NCI-H2227 treated with DMSO at 0.1 percent for 48 hours (cell line): Measurements from ENCODE around the gene RNF144B.
A peak's percentile ranks its signal among the peaks of the same experiment; 100 is the strongest.
"Not testable (repeated sequence)": the region's sequence is repeated elsewhere in the genome, so short reads cannot be mapped to it uniquely, and the experiment has no call there.

Experiments used
- DNase-seq: peaks from one replicate; lab custom pipeline; 2025; lab: John Stamatoyannopoulos, UW

Gene RNF144B

DNA sequence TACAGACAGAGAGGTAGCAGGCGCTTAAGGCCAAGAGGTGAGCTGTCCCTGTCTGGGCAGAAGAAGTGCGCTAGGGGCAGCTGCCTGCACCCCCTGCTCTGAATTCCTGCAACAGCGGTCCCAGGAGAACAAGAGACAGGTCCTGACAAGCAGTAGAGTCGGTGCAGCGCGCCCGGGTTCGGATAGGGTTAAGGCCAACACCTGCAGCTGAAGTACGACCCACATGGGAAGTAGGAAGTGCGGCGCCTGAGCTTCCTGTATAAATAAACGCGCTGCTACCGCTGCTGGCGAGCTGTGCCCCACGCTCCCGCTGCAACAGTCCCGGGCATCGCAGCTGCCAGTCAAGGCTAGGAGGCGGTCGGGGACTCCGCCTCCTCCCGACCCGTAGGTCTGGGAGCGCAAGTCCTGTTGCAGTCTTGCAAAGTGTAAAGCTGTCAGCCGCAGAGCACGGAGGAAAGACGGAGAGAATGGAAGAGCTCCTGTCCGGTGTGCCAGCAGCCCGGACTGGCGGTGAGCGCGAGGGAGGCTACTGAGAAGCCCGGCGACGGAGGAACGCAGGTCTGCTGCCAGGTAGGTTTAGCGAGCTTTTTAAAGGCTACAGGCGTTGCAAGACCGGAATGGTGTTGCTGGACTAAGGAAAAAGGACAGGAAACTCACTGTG lies at the start of gene RNF144B:
TSS of gene RNF144B (plus strand) at position 290 of the 661 bp plus-strand sequence. CDS start 12,185 bp downstream, outside the sequence.
- DNase-seq: peak; percentile 81

DNA sequence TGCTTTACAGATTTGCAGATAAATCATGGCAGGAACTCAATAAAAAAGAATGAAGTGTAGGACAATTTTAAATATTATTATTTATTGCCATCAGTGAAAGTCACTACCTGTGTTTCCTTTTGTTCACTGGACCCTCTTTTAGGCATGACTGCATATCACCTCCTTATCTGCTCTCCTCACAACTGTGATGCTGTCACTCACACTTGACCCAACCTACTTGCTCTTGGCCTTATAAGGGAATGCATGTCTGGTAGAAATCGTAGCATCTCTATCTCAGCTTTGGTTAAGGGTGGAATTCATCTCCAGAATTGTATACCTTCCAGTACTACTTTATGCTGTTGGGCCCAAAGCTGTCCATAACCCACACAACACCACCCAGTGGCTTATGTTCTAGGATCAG lies 47.6 kb upstream of the RNF144B start:
- DNase-seq: no peak

DNA sequence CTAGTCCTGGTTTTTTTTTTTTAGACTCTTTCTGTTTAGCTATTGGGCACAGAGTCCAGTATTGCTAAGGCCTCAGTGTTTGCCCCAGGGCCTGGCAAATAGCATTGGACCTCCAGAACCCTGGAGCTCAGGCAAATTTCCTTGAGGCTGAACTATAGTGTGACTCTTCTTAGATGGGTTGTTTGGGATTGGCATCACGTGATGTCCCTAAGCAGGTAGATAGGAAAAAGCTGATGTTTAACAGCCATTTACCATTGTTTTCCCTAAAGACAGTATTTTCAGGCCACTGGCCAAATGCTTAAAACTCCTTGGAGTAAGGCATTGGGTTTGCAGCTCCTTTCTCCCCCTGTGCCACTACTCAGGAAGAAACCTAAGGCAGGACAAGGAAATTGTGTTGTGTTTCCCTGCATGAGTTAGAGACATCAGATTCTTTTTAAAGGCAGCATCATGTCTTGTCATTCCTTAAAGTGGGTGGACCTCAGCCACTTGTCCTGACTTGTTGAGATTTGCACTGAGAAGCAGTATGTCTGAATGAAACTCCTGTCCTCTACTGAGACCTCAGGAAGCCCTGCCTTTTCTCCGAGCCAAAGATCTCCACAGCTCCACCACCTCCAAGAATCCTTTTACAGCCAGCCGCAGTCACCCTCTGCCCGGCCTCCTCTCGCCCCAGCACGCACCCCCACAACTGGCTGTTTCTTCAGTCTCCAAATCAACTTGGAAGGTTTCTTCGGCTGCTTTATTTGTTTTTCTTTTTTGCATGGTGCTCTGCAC lies 46.2 kb upstream of the RNF144B start:
- DNase-seq: no peak

DNA sequence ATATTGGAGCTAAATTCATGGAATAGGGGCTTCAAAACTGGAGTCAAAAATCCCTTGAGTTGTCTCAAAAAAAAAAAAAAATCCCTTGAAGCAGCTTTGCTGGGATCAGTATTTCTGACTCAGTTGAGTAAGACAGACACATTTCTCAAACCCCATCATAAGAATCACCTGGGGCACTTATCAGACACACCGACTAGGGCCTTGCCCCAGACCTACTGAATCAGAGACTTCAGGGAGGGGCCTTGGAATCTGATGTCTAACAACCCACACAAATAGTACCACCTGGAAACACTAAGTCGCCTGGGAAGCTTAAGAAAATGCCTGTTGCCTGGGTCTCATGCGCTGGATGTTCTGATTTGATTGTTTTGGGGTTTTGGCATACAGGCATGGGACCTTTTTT lies 44.9 kb upstream of the RNF144B start:
- DNase-seq: no peak

DNA sequence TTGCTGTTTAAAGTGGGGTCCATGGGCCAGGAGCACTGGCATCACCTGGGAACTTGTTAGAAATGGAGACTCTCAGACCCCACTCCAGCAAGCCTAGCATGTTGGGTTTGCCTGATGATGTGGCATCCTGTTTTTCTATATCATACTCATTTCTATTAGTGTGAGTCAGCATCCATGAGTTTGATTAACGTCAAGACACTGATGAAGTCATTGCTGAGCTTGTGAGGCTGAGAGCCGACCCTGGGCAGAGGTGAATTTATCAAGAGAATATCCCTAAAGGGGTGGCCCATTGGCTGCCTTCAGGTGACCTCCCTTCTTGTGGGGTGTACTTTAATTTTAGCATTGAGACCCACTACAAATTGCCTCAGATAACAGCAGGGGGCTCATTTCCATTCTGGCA lies 43.4 kb upstream of the RNF144B start:
- DNase-seq: no peak

DNA sequence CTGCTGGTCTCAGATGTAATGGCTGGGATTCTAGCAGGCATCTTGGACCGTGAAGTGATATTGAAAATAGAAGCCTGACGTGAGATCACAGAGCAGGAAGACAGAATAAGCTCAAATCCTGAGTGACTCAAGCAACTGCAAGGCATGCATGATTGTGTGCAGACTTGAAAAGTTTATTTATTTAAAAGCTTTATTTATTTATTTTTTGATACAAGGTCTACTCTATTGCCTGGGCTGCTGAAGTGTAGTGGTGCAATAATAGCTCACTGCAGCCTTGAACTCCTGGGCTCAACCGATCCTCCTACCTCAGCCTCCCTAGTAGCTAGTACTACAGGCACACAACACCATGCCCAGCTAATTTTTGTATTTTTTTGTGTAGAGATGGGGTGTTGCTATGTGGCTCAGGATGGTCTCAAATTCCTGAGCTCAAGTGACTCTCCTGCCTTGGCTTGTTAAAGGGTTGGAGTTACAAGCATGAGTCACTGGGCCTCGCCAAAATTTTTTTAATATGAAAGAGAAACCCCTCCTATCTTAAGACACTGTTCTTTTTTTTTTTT lies 40.1 kb upstream of the RNF144B start:
- no peak for DNase-seq

DNA sequence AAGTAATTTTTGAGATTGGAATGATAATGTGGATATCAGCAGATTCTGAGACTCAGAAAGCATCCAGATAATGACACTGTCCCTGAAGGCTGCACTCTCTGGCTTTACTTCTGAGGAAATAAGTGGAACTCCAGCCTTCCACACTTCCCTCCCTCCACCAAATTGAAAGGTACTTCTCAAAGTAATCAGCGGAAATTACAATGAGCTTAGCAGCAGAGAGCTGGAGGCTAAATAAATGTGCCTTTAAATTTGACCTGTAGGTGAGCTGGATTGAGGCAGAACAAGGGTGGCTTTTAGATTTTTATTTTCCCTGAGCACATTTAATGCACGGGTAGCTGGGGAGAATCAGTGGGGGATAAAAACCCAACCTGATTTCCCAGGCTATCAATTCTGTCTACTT lies 39.3 kb upstream of the RNF144B start:
- DNase-seq: peak; percentile 98

DNA sequence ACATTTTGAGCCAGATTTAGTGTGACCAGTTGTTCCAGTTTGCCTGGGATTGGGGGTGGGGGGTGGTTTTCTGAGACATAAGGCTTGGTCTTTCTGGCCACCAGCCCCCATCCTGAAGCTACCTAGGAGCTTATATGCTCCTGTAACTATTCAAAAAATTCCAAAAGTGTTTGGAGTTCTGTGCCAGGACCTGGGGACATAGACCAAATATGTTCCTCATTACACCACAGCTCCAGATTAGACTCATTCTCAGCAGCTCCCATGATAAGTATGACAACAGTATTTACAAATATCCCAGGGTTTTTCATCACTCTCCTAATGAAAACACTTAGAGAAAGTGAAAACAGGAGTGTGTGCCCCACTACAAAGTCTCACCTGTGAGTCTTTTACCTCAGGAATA lies 37.8 kb upstream of the RNF144B start:
- DNase-seq: no peak

DNA sequence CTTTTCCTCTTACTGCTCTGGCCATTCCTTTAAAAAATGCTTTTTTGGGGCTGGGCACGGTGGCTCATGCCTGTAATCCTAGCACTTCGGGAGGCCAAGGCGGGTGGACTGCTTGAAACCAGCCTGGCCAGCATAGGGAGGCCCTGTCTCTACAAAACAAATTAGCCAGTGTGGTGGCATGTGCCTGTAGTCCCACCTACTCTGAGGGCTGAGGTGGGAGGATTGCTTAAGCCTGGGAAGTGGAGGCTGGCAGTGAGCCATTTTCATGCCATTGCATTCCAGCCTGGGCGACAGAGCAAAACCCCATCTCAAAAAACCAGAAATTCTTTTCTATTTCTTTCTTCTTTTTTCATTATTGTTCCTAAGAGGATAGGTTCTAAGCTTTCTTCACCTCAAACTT lies 36.9 kb upstream of the RNF144B start:
- no peak for DNase-seq

DNA sequence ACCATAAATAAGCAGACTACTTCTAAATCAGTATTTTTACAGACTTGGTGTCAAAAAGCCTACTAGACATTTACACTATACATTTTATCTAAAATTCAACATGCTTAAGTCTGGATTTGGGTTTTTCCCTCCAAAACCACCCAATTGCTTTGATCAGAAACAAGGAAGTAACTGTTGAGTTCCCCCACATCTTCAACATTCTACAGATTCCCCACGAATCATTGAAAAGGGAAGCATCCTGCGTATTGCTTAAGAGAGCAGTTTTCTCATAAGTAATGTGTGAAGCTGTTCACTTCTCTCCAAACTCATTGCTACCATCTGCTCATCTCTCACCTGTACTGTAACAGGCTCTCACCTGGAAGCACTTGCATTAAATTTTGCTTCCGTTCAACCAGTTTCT lies 36.4 kb upstream of the RNF144B start:
- no peak for DNase-seq

DNA sequence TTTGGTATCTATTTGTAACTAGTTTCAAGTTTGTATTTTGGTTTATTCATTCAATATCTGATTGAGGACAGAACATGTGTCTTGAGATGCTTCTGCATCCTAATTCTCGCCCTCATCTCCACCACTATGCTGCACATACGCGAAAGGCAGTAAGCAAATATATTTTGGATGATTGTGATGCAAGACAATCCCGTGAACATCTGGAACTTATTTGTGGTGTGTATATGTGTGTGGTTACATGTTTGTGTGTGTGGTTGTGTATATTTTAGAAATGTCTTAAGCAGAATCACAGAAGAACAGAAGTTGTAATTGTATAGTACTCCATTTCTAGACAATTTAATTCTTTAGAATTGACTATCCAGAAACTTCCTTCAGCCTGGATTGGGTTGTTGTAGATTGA lies 35.1 kb upstream of the RNF144B start:
- no peak for DNase-seq

DNA sequence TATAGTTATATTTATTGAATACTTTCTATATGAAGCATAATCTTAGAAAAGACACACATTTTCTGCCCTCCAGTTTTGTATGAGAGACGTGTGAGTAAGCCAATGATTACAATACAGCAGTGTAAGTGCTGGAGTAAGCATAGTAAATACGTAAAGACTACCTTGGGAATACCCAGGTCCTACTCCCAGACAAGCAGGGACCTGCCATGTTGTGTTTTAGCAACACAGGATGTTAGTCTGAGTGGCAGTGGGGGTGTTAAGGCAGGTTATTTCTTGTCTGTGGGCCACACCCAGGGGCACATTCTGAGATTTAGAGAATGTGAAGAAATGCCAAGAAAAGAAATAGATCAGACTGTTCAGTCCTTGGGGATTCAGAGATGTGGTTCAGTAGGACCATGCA lies 34.3 kb upstream of the RNF144B start:
- no peak for DNase-seq

DNA sequence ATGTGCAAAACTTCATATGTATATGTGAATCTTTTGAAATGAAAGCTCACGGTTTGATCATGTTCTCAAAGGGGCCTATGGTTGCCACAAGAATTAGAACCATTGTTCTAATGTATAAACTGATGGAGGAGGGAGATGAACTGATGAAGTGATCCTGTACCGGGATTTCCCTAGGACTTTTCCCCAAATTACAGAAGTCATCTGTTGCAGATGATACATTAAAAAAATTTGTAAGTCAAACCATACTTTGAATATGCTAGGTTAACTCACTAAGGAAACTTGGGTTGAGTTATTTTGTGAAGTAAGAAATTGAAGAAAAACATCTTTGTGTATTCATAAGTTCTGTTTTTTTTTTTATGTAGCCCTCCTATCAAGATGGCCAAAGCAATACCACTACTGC lies 33.9 kb upstream of the RNF144B start:
- DNase-seq: no peak

DNA sequence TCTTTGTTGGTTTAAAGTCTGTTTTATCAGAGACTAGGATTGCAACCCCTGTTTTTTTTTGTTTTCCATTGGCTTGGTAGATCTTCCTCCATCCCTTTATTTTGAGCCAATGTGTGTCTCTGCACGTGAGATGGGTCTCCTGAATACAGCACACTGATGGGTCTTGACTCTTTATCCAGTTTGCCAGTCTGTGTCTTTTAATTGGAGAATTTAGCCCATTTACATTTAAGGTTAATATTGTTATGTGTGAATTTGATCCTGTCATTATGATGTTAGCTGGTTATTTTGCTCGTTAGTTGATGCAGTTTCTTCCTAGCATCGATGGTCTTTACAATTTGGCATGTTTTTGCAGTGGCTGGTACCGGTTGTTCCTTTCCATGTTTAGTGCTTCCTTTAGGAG lies 29.6 kb upstream of the RNF144B start:
- not testable (repeated sequence) for DNase-seq

DNA sequence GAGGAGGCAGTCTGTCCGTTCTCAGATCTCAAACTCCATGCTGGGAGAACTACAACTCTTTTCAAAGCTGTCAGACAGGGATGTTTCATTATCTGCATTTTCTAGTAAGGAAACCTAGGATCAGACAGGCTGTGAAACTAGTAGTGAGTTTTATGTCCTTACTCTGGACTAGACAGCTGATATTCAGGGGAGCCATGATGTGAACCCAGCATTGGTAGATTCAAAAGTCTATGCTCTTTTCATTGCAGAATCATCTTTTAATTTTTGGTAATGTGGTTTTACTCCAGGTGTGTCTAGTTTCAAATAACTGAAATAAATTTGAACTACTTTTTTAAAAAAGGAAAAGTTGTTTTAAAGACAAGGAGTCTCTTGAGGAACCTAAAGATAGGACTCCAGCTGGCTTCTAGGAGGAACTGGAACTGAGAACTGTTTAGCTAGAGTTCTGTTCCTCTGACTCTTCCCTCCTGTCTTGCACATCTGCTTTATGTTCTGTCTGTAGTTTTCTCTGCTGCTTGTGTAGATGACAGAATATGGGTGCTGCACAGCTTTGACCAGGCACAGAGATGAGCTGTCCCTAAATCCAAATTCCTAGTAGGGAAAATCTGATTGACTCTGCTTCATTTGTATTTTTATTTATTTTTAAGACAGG lies 27.8 kb upstream of the RNF144B start:
- no peak for DNase-seq

DNA sequence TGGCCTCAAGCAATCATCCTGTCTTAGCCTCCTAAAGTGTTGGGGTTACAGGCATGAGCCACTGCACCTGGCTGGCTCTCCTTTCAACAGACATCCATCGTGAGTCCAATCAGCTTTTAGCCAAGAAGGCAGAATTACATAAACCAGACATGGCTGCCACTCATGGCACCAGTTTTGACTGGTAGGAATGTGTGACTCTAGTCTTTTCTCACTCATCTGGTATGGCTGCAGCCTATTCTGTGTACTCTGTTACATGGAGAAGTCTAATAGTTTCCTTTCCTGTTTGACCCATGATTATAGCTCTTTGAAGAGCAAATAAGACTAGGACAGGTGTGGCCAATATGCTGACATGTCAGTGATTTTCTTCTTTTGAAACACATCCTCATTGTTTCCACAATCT lies 27.0 kb upstream of the RNF144B start:
- DNase-seq: no peak

DNA sequence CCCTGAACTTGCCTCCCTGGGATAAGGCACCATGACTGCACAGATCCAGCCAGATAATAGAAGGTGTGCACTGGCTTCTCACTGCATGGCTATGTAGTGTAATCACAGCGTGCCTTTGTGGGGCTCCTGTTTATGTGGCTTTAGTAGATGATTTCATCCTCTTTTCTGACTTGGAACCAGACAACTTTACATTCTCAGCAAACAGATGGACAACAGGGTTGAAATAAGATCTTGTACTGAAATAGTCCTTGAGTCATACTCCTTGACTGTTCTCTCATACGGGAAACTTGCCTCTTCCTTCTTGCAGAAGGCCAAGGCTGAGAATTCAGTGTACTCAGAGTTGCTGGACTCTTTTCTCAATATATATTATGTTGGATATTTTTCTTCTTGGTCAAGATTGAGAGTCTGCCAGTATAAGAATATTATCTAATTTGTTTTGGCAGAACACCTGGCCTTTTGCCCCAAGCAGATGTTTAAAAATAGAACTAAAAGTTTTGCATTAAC lies 25.0 kb upstream of the RNF144B start:
- no peak for DNase-seq

DNA sequence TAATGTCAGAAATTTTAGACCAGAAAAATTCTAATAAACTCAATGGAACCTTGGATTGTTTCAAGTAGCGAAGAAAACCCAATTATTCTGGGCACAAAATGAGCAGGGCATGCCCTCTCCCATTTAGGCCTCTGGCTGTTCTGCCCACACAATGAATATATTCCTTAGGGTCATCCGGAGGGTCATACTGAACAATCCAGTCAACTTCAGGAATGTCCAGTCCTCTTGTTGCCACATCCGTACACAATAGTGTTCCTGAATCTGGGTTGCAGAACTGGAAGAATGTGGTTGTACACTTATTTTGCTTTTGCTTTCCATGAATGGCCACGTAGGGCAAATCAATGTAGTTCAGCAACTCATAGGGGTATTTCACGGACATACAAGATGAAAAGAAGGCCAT lies 23.4 kb upstream of the RNF144B start:
- no peak for DNase-seq

DNA sequence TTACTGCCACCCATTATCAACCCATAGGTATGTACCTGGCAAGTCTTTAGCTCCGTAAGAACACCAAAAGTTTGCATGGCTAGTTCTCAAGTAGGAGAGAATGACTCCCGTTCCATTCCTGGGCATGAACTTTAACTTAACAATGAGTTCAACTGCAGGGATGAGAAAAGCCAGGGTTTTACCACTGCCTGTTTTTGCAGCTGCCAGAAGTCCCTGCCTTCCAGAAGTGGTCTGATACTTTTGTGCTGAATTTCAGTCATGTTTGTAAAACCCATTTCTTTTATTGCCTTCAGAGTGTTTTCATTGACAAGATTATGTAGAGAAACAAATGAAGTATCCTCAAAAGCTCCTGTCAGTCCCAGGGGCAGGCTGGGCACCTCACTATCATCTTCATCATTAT lies 22.6 kb upstream of the RNF144B start:
- DNase-seq: not testable (repeated sequence)

DNA sequence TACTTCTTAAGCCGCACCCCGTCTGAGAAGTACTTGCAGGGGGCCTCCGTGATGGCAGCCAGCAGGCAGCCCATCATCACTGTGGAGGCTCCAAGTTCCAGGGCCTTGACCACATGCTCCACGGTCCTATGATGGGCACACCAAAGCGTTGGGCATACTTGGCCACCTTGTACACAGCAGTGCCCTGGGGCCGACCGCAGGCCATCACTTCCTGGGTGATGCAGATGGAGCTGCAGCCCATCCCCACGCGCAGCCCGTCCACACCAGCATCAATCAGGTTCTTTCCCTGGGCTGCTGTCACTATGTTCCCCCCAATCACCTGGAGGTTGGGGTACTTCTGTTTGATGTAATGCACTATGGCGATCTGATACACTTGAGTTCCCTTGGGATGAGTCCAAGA lies 19.8 kb upstream of the RNF144B start:
- no peak for DNase-seq

DNA sequence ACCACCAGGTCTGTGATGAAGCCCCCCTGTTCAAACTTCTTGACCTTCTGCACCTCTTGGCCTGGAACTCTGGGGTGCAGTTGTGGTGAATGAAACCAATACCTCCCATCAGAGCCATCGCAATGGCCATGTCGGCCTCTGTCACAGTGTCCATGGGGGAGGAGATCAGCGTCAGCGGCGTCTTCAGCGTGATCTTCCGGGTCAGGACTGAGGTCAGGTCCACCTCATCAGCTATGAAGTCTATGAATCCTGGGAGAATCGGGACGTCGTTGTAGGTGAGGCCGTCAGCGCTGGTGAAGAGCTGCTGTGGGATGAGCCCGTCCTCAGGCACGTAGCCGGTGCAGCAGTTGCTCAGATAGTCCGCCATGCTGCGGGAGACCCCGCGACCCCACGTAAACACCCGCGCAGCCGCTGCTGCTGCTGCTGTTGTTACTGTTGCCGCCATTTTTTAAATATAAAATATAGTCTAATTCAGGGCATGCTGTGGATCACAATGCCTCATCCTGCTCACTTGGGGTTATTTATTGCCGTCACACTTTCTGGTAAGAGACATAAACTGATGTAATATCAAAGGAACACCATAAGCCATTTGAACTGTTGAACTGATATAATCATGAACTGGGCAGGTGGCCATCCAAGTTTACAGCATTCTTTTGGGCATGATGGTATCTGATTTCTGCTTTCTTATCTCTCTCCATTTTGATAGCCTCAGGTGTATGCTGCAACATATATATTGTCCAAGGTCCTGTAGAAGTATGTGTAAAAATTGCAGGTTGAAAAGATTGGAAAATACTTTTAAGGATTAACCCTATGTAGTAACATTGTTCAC lies 18.7 kb upstream of the RNF144B start:
- no peak for DNase-seq

DNA sequence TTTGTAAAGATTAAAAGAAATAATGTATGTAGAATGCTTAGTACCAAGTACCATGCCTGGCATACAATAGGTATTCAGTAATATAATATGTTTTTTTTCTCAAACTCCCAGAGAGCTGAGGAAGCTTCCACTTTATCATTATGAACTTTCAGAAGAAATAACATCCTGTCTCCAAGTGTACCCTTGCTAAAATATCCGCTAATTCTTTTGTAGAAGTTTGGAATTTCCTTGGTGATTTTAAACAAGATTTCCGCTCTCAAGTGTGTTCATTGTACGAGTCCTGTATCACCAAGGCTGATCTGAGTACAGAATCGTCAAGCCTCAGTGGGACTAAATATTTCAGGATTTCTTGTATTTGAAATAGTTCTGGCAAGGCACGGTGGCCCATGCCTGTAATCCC lies 16.1 kb upstream of the RNF144B start:
- no peak for DNase-seq
